Glutamatergic neuron (in vitro differentiated cells): Measurements from ENCODE around the gene NTRK3. TPM values are rescaled to one million over a fixed set of nuclear protein-coding genes. Genes with fewer than 3 reads are reported as not detected.

Experiments
- DNase-seq: peaks from one replicate; pipeline ENCODE4 v3.0.0; 2022
- H3K27ac Mint-ChIP-seq: one replicate; pipeline ENCODE4 v1.8.0; 2020; ENCODE audit warnings: mild to moderate bottlenecking, mixed read lengths, inconsistent platforms; ENCODE audit not compliant: unreplicated experiment
- H3K27me3 Mint-ChIP-seq: one replicate; pipeline ENCODE4 v1.8.0; 2020; ENCODE audit warnings: mild to moderate bottlenecking, moderate library complexity, mixed read lengths, inconsistent platforms; ENCODE audit not compliant: unreplicated experiment
- H3K36me3 Mint-ChIP-seq: one replicate; pipeline ENCODE4 v1.8.0; 2020; ENCODE audit warnings: mild to moderate bottlenecking, mixed read lengths, inconsistent platforms; ENCODE audit not compliant: unreplicated experiment
- H3K4me1 Mint-ChIP-seq: one replicate; pipeline ENCODE4 v1.8.0; 2020; ENCODE audit warnings: mild to moderate bottlenecking, low read depth, mixed read lengths, inconsistent platforms; ENCODE audit not compliant: unreplicated experiment
- H3K4me3 Mint-ChIP-seq: one replicate; pipeline ENCODE4 v1.8.0; 2020; ENCODE audit warnings: mild to moderate bottlenecking, mixed read lengths, inconsistent platforms; ENCODE audit not compliant: unreplicated experiment
- H3K9me3 Mint-ChIP-seq: one replicate; pipeline ENCODE4 v1.8.0; 2020; ENCODE audit warnings: mild to moderate bottlenecking, moderate library complexity, mixed read lengths, inconsistent platforms; ENCODE audit not compliant: unreplicated experiment
- total RNA-seq: library from RNA; stranded (reverse); fragmentation: NEBNext Ultra II Directional; extraction: Animal tissue kit (Norgen Biotek cat#: 25700); gene quantifications from one replicate; pipeline ENCODE4 v1.2.1, GENCODE V29; 2021; ENCODE audit not compliant: unreplicated experiment
- TF ChIP-seq, protein P1 (sequence below): fragments of 200-600 bp; sonication (generic); IDR thresholded peaks from one replicate; pipeline ENCODE4 v1.5.0; 2021; ENCODE audit not compliant: partially characterized antibody, unreplicated experiment

The NTRK3 gene
- total RNA-seq, 1 donor from 2014 or later = 9.5 TPM

DNA sequence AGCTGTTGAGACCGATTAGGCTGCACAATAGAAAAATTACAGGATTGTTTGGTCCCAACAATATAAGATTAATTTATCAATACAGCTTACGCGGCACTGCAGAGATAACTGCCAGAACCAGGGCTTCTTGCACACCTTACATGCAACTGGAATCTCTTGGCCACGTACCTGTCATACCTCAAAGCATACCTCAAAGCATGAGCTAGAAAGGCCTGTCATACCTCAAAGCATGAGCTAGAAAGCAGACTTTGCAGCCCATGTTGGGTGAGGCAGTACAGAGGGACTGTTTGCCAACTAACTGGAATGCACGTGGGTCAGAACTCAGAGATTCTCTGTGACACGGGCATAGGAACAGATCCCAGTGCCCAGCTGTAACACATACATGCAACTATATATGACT, 34.7 kb downstream of the NTRK3 start:
- peaks cover 8% of the 10 kb centered on the region for H3K27me3 Mint-ChIP-seq
- H3K9me3 Mint-ChIP-seq = peaks cover 5% of the 10 kb centered on the region
- H3K4me3 Mint-ChIP-seq = no peak overlapping the region
- no peak for DNase-seq
- H3K36me3 Mint-ChIP-seq = peaks cover 7% of the 10 kb centered on the region
- no peak overlapping the region for H3K27ac Mint-ChIP-seq
- TF ChIP-seq, protein P1, sequence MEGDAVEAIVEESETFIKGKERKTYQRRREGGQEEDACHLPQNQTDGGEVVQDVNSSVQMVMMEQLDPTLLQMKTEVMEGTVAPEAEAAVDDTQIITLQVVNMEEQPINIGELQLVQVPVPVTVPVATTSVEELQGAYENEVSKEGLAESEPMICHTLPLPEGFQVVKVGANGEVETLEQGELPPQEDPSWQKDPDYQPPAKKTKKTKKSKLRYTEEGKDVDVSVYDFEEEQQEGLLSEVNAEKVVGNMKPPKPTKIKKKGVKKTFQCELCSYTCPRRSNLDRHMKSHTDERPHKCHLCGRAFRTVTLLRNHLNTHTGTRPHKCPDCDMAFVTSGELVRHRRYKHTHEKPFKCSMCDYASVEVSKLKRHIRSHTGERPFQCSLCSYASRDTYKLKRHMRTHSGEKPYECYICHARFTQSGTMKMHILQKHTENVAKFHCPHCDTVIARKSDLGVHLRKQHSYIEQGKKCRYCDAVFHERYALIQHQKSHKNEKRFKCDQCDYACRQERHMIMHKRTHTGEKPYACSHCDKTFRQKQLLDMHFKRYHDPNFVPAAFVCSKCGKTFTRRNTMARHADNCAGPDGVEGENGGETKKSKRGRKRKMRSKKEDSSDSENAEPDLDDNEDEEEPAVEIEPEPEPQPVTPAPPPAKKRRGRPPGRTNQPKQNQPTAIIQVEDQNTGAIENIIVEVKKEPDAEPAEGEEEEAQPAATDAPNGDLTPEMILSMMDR = no peak
- H3K4me1 Mint-ChIP-seq = peaks cover 19% of the 10 kb centered on the region

DNA sequence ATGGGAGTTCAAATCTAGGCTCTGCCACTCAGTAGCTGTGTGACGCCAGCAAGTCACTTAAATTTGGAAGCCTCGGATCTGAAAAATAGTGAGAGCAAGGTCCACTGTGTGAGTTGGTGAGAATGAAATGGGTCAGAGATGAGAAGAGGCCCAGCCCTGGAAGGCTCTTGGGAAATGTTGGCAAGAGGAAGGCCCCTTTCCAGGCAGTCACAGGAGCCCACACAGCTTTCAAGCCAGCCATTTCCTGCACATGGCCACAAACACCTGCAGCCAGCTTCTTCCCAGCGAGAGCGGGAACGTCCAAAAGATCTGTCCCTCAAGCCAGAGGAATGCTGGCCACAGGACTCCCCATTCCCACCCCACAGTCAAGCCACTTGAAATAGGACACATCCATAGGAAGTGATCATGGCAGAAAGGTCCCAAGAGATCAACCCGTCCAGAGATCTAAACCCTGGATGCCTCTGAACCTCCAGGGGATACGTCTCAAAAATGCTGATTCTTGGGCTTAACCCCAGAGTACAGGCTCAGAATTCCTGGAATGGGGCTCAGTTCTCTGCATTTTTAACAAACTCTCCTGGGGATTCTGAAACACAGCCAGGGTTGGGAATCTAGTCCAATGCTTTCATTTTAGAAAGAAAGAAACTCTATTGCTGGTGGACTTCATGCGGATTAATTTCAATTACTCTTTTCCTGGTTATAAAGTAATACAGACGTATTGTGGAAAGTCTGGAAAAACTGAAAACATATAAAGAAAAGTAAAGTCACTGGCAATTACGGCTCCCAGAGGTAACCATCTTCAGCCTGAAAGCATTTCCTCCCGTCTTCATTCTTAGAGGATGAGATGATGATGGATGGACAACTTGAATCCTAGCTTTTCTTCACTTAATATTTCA, 35.9 kb downstream of the NTRK3 start:
- peaks cover 19% of the 10 kb centered on the region for H3K4me1 Mint-ChIP-seq
- DNase-seq = no peak
- no peak overlapping the region for H3K4me3 Mint-ChIP-seq
- H3K27me3 Mint-ChIP-seq = peaks cover 7% of the 10 kb centered on the region
- H3K9me3 Mint-ChIP-seq = peaks cover 4% of the 10 kb centered on the region
- H3K36me3 Mint-ChIP-seq = peaks cover 6% of the 10 kb centered on the region
- TF ChIP-seq, protein P1 = no peak
- H3K27ac Mint-ChIP-seq = no peak overlapping the region

DNA sequence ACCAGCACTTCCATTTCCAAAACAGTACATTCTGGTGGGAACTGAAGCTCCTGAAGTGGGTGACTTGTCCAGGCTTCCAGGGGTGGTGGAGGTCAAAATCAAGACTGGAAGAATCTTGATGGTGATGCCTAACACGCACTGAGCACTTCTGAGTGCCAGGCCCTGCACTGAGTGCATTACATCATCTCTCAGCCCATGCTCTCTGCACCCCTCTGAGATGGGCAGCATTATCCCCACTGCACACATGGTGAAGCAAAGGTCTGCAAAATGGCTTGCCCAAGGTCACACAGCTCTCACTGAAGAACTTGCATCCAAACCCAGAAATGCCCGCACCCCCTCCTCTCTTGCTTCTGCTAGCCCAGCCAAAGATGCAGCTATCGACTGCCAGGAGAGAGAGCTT, 36.9 kb downstream of the NTRK3 start:
- Mint-ChIP-seq H3K27me3 (peaks cover 5% of the 10 kb centered on the region), H3K4me3 (no peak overlapping the region), H3K4me1 (peaks cover 19% of the 10 kb centered on the region), H3K9me3 (peaks cover 4% of the 10 kb centered on the region), H3K36me3 (peaks cover 6% of the 10 kb centered on the region), H3K27ac (no peak overlapping the region)
- DNase-seq = no peak
- TF ChIP-seq, protein P1 = no peak

DNA sequence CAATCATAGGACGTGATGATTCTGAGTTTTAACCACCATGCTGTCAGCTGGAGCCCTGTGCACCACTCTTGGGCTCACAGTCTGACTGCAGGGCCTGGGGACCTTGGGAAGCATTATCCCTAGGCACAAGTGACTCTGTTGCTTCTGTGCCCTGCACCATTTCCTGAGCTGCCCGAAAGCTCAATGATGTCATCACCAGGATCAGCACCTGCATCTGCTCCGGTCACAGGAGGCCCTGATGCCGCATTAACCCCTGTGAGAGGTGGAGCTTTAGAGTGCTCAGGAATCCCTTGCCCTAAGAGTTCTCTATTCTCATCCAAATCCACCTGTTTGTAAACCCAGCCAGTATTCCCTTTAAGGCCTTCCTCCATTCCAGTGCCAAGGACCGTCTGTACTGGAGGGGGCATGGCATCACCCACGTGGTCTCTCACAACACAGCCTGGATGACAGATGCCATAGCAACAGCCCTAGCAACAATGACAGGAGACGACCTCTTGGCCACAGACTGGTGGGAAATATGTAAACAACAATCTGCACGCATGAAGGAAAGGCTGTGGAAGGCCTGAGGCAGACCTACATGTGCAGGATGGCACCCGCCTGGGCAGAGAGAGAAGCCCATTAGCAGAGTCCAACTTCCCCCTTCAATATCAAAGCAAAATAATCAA, 37.9 kb downstream of the NTRK3 start:
- Mint-ChIP-seq H3K9me3 (peaks cover 4% of the 10 kb centered on the region), H3K27me3 (peaks cover 5% of the 10 kb centered on the region), H3K4me3 (no peak overlapping the region), H3K36me3 (peaks cover 6% of the 10 kb centered on the region), H3K27ac (no peak overlapping the region), H3K4me1 (peaks cover 19% of the 10 kb centered on the region)
- TF ChIP-seq, protein P1 = no peak
- no peak for DNase-seq
